ENCODE results near the gene DUSP10.

Gene DUSP10

DNA sequence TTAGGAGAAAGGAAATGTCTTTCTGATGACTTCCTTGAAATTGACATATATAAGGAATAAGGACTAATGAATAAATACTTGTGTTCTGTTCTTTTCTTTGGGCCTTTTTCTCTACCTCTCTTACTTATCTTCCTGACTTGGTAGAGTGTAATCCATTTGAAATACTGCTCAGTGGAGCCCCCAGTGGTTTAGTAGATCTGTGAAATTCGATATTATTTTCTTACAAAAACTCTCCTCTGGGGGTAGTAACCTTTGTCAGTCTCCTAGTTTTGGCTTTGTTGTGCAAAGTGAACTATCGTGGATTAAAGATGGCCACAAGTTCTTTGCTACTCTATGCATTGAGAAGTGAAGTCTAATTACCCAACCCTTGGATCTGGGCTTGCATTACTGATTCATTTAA lies 48.8 kb downstream of the DUSP10 start:
- DNase-seq (ENCODE audit: low spot score) = no peak

GRCh38 chr1:221692643-221693042 lies 49.2 kb downstream of the DUSP10 start:
- no peak for DNase-seq (ENCODE audit: low spot score)

DNA sequence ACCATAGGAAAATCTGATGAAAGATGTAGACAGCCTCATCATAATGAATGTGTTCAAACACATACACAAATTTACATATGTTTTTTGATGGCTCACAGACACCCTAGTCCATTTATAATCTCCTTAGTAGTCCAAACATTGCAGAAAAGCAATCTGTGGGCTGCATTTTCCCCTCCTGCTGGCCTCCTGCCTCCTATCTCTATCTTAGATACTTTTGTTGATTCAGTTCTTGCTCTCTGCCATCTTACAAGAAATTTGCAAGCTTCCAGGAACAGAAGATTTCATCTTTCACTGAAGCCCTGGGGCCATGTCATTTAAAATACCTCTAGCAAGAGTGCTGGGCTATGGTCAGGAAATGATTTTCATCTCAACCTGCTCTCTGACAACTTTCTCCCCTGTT lies 50.6 kb downstream of the DUSP10 start:
- DNase-seq (ENCODE audit: low spot score) = no peak

DNA sequence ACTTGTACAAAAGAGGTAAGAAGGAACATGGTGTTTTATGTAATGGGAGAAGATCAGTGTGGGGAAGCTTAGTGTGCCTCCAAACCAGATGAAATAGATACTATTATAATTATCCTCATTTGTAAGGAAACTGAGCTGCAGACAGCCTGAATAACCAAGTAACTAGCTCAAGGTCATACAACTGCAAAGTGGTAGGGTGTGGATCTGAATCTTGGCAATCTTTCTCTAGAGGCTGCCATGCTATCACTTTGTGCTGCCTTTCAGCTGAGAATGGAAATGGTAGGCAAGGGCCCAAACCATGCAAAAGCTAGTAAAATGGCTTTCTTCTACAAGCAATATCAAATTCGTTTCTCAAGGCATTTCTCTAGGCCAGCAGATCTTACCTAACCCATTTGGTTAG lies 51.0 kb downstream of the DUSP10 start:
- no peak for DNase-seq (ENCODE audit: low spot score)

DNA sequence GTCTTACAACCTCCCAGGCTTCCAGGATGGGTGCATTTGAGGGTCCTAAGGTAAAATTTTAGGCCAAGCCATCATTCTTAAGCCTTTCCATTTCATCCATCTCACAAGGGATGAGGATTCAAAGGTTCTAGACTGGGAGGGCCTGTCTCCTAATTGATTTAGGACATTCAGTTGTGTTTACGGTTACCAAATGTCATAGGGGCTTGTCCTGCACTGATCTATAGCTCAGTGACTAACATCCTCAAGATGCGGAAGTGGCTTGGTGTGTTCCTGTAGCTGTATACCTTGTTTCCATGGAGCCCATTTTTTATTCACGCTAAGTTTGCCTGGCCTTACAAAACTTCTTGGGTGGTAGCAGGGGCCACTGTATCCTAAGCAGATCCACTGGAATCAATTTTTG lies 52.8 kb downstream of the DUSP10 start:
- peak; percentile 35 for DNase-seq (ENCODE audit: low spot score)

DNA sequence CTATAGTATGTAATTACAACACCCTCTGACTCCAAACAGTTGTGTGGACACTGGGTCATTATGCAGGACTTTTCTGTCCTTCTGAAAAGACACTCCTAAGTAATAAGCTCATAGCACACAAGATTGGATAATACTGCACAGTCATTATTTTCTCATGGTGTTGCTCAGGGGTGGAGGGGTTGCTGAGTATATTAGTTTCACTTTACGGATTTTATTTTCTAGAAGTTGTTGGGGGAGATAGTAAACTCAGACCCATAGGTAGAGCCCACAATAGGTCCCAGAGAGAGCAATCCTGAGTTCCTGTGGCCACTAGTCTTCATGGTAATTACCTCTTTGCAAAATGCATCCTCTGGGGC lies 53.4 kb downstream of the DUSP10 start:
- DNase-seq (ENCODE audit: low spot score) = no peak

DNA sequence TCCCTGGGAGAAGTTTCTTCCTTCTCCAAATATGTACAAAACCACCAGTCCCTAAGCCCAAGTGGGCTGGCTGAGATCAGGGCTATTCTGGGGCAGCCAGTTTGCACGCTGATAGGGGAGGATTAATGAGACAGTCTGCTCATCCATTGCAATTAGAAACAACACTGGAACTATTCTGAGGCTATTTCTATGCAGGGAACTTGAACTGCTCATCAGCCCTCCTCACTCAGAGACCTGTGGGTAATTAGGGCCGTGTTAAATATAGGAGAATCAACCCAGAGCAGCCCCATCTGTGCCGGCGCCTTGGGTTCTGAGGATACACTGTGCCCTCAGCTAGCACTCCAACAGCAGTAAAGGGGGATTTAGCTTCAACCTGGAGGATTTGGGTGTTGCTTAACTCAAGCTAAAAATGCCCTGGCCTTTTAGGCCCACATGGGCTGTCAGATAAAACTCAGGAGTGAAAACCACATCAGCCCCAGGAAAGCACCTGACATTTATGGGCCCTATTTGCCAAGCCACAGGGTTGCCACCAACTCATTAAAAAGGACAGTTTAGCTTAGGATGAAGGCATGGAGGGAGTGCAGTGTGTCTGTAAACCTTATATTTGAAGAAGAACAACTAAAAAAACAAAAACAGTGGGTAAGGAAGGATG lies 53.9 kb downstream of the DUSP10 start:
- DNase-seq (ENCODE audit: low spot score) = no peak

GRCh38 chr1:221683681-221684080 lies 58.2 kb downstream of the DUSP10 start:
- no peak for DNase-seq (ENCODE audit: low spot score)

DNA sequence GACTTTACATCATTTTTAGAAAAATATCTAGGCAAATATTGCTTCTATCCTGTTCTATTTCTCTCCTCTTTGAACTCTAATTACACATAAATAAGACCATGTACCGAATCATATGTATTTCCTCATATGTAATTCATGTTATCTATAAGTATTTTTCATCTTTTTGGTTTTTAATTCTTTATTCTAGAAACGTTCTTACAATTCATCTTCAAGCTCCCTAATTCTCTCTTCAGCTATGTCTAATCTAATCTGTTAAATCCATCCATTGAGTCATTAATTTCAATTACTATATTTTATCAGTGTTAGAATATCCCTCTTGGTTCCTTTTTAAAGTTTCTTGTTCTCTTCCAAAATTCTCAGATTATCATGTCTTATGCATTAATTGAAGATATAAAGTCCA lies 61.8 kb downstream of the DUSP10 start:
- no peak for DNase-seq (ENCODE audit: low spot score)

DNA sequence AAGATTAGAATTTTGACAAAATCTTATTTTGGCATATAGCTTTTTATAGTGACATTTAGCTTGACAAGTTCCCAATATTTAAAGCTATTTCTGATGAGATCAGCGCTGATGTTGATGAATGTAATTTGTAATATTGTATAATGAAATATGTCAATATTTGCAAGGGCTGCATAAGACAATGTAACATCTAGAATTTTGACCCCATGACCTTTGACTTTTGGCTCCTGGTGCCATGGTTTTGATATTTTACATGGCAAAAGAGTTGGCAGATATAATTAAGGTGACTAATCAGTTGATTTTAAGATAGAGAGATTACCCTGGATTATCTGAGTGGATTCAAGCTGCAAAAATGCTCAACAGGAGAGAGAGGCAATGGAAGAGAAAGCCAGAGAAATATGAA lies 63.9 kb downstream of the DUSP10 start:
- no peak for DNase-seq (ENCODE audit: low spot score)

- no peak for DNase-seq (ENCODE audit: low spot score)
These were observed 65.7 kb downstream of the DUSP10 start for GRCh38 chr1:221675880-221676800.

GRCh38 chr1:221672965-221673364 lies 68.9 kb downstream of the DUSP10 start:
- no peak for DNase-seq (ENCODE audit: low spot score)

- DNase-seq (ENCODE audit: low spot score) = no peak
These were observed 69.6 kb downstream of the DUSP10 start for GRCh38 chr1:221672239-221672645.

DNA sequence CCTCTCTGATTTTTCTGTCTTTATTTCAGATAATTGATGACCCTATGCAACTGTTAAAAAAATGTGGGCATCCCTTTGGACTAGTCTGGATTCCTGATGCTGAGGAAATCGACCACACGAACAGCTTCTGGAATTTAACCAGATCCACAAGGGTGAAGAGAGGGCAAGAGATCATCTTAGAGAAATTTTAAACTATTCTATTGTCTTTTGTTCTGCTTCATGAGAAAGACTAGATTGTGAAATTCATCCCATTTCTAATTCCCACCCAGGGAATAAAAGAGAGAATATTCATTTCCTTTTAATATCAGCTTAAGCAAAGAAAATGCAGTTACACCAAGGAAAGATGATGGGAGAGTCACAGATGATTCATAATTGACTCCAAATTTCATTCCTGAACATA lies 71.8 kb downstream of the DUSP10 start:
- no peak for DNase-seq (ENCODE audit: low spot score)

DNA sequence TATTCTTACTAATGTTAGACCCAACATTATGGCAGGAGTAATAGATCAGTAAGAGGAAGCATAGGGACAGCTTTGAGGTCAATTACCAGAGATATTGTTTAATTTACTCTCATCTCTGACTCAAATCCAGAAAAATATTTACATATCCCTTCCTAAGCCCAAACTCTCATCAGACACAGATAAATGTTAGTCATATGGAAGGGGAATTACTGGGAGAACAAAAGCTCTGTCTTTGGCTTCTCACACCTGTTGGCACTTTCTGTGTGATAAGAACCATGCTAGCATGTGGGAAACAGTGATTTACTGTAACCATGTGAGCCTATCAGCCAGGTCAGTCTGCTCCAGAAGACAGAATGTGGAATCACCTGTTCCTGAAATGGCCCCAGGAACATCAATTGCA lies 72.4 kb downstream of the DUSP10 start:
- DNase-seq (ENCODE audit: low spot score) = no peak

DNA sequence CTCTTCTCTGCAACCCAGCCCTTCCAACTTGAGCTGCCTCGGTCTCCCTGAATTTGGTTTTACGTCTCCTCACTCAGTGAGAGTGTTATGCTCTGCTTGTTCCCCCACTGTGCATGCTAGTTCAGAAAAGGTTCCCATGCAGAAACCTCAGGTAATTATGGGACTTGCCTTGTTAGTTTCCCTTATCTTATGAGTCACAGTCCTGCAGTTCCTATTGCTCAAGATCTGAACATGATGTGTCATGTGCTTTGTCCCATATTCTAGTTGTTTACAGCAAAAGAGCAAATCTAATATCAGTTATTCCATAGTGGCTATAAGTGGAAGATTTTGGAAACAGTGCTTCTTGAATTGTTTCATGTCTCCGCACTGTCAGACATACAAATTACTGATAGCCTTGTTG lies 74.4 kb downstream of the DUSP10 start:
- DNase-seq (ENCODE audit: low spot score) = no peak

DNA sequence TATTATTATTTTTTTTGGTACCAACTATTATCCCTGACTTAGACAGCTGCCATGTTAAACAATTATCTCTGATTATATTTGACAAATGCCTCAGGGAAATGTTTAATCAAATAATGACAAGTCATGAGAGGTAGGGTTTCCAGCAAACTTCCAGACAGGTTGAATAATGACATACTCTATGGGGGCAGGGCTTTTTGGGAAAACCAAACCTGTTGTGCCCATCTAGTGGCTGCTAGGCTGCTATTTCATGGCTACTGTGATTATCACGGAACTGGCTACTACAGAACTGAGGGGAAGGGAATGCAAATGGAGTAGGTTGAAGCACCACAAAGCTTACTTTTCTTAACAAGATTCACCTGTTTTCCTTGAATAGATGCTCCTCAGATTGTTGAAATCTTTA lies 77.6 kb downstream of the DUSP10 start:
- no peak for DNase-seq (ENCODE audit: low spot score)

GRCh38 chr1:221663321-221663720 lies 78.6 kb downstream of the DUSP10 start:
- DNase-seq (ENCODE audit: low spot score) = no peak

GRCh38 chr1:221655766-221656305 lies 86.1 kb downstream of the DUSP10 start:
- no peak for DNase-seq (ENCODE audit: low spot score)

All from CD4-positive, alpha-beta T cell treated with Interleukin-15 for 4 hours (primary cell).